GM18526 (cell line): Measurements from ENCODE around the gene OASL.

ENCODE experiments used
- POLR2A ChIP-seq: IDR thresholded peaks from 3 replicates; pipeline ENCODE4 v1.6.1; 2011; ENCODE audit not compliant: insufficient read length; ENCODE audit errors: extremely low read depth

Gene OASL

DNA sequence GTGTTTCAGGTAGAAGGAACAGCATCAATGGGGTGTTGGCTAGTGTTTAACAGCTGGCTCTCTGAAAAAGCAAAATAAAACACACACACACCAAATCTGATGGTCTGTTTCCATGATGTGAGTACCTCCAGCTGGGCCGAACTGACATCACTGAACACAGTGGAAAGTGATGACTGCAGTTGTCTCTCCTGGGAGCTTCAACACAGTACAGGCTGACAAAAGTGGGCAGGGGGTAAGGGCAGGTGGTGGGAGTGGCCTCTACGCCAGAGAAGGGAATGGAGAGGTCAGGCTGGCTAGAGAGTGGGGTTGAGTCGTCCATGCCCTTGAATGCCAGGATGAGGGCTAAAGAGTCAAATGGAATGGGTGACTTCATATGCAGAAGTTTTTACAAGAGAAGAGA, 68.7 kb downstream of the OASL start:
- TF ChIP-seq POLR2A: no peak
